Measurements from ENCODE around the gene TMEM8B.

DNA sequence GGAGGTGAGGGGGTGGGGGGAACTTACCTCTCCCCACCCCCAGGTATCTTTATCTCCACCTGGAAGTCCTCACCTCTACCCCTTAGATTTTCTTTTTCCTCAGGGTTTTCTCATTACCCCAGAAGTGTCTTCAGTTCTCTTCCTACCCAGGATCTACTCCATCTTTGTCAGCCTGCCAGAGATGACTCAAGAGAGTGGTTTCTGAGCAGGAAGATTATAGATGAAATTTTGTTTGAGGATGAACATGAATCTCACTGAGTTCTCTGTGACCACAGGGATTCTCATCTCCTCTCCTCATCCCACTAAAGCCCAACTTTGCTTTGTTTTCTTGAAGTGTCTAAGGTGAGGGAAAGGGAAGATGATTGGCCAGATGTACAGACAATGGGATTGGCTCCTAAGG, 9.0 kb upstream of the TMEM8B start:
- TF ChIP-seq, protein P1, sequence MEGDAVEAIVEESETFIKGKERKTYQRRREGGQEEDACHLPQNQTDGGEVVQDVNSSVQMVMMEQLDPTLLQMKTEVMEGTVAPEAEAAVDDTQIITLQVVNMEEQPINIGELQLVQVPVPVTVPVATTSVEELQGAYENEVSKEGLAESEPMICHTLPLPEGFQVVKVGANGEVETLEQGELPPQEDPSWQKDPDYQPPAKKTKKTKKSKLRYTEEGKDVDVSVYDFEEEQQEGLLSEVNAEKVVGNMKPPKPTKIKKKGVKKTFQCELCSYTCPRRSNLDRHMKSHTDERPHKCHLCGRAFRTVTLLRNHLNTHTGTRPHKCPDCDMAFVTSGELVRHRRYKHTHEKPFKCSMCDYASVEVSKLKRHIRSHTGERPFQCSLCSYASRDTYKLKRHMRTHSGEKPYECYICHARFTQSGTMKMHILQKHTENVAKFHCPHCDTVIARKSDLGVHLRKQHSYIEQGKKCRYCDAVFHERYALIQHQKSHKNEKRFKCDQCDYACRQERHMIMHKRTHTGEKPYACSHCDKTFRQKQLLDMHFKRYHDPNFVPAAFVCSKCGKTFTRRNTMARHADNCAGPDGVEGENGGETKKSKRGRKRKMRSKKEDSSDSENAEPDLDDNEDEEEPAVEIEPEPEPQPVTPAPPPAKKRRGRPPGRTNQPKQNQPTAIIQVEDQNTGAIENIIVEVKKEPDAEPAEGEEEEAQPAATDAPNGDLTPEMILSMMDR (IDR thresholded peaks at IDR 0.05): no peak
- no peak for TF ChIP-seq EZH2 (IDR thresholded peaks at IDR 0.05; ENCODE audit: borderline replicate concordance, insufficient read depth, low read depth, low read length, poor library complexity, severe bottlenecking)
